ENCODE results near the gene CDH9. TPM values are rescaled to one million over a fixed set of nuclear protein-coding genes. Genes with fewer than 3 reads are reported as not detected.
"Not testable (repeated sequence)": the region's sequence is repeated elsewhere in the genome, so short reads cannot be mapped to it uniquely, and the experiment has no call there.

CDH9 gene
- total RNA-seq, 3 donors from 2014 or later: not detected

GRCh38 chr5:26856238-26856637 is 182.1 kb downstream of the CDH9 start:
- Histone ChIP-seq H3K9me3 (peaks cover 8 to 23% of the 10 kb centered on the region in 2 donors), H3K36me3 (no peaks in the 10 kb centered on the region), H3K4me3 (no peak overlapping the region), H3K27me3 (no peaks in the 10 kb centered on the region), H3K4me1 (no peaks in the 10 kb centered on the region), H3K27ac (no peak overlapping the region)
- intact Hi-C loops (cut with DNase I; ENCODE audit: low total_unique reads): no loop called here
- TF ChIP-seq POLR2A (IDR thresholded peaks at IDR 0.05): no peak
- TF ChIP-seq, protein P1, sequence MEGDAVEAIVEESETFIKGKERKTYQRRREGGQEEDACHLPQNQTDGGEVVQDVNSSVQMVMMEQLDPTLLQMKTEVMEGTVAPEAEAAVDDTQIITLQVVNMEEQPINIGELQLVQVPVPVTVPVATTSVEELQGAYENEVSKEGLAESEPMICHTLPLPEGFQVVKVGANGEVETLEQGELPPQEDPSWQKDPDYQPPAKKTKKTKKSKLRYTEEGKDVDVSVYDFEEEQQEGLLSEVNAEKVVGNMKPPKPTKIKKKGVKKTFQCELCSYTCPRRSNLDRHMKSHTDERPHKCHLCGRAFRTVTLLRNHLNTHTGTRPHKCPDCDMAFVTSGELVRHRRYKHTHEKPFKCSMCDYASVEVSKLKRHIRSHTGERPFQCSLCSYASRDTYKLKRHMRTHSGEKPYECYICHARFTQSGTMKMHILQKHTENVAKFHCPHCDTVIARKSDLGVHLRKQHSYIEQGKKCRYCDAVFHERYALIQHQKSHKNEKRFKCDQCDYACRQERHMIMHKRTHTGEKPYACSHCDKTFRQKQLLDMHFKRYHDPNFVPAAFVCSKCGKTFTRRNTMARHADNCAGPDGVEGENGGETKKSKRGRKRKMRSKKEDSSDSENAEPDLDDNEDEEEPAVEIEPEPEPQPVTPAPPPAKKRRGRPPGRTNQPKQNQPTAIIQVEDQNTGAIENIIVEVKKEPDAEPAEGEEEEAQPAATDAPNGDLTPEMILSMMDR (IDR thresholded peaks at IDR 0.05): no peak
- TF ChIP-seq POLR2AphosphoS5 (IDR thresholded peaks at IDR 0.05): no peak
- no peak for DNase-seq (ENCODE audit: low spot score in 2 of 2)

DNA sequence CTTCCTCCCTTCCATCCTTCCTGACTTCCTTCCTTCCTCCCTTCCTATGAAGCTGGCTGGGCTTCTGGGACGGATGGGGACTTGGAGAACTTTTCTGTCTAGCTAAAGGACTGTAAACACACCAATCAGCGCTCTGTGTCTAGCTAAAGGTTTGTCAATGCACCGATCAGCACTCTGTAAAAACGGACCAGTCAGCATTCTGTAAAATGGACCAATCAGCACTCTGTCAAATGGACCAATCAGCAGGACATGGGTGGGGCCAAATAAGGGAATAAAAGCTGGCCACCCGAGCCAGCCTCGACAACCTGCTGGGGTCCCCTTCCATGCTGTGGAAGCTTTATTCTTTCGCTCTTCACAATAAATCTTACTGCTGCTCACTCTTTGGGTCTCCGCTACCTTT is 185.9 kb downstream of the CDH9 start:
- H3K4me1 ChIP-seq; intact Hi-C loops (cut with DNase I; ENCODE audit: low total_unique reads): not testable (repeated sequence)

DNA sequence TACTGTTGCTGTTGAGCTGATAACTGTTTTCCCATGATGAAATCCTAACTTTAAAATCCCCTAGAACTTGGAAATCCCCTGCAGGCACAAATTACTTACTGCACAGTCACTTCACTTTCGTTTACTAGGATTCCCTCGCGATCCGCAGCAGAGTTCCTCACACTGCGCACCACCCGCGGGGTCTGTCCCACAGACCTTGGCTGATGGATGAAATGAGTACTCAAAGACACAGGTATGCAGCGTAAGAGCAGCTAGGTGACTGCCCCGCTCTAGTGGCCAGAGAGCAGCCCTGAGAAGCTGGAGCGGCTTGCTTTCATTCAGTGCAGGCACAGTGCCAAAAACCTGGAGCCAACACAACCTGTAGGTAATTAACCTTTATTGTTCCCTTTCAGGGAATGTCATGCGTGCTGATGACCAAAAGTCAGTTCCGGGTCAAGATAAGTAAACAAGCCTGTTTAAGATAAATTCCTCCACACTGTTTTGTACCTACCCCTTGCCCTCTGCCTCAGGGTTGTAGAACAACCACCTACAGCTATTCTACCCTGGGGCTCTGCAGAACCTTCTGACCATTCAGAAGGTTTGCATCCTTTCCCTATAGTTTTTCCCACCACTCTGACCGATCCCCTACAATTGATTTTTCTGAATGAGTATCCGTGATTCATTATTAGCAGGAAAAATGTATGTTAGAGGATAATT is 191.2 kb downstream of the CDH9 start:
- no peak for DNase-seq (ENCODE audit: low spot score in 2 of 2)
- H3K36me3 ChIP-seq: no peaks in the 10 kb centered on the region
- intact Hi-C loops (cut with DNase I; ENCODE audit: low total_unique reads): no loop called here
- no peaks in the 10 kb centered on the region for H3K27me3 ChIP-seq
- no peaks in the 10 kb centered on the region for H3K4me1 ChIP-seq
- TF ChIP-seq, protein P1 (IDR thresholded peaks at IDR 0.05): no peak
- no peak for TF ChIP-seq POLR2A (IDR thresholded peaks at IDR 0.05)
- TF ChIP-seq POLR2AphosphoS5 (IDR thresholded peaks at IDR 0.05): no peak
- no peak overlapping the region for H3K4me3 ChIP-seq
- H3K27ac ChIP-seq: no peak overlapping the region
- no peaks in the 10 kb centered on the region for H3K9me3 ChIP-seq

More for the DNA sequence above, 185.9 kb downstream of the CDH9 start:
- H3K9me3 ChIP-seq: peaks cover 8 to 23% of the 10 kb centered on the region in 2 donors
- H3K36me3 ChIP-seq; H3K4me3 ChIP-seq; DNase-seq (ENCODE audit: low spot score in 2 of 2); H3K27me3 ChIP-seq; H3K27ac ChIP-seq: not testable (repeated sequence)

DNA sequence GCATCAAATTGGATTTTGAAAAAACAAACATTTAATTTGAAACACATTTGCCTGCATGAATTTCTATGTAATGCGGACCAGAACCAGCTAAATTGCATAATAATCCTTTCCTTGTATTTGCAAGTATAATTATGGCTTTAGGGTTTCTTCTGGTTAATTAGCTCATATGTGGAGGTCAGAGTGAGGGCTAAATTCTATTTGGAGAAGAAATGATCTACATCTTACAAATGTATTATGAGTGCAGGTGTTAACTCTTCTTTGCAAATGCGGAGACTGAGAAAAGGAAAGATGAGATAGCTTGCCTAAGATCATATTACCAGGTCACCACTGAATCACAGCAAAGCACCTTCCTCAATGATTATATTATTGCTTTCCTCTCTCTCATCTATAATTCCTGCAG is 194.7 kb downstream of the CDH9 start:
- DNase-seq (ENCODE audit: low spot score in 2 of 2): no peak
- H3K4me1 ChIP-seq: no peaks in the 10 kb centered on the region
- no peaks in the 10 kb centered on the region for H3K36me3 ChIP-seq
- no peaks in the 10 kb centered on the region for H3K9me3 ChIP-seq
- no peak overlapping the region for H3K27ac ChIP-seq
- H3K4me3 ChIP-seq: no peak overlapping the region
- intact Hi-C loops (cut with DNase I; ENCODE audit: low total_unique reads): no loop called here
- TF ChIP-seq, protein P1 (IDR thresholded peaks at IDR 0.05): no peak
- TF ChIP-seq POLR2AphosphoS5 (IDR thresholded peaks at IDR 0.05): no peak
- TF ChIP-seq POLR2A (IDR thresholded peaks at IDR 0.05): no peak
- H3K27me3 ChIP-seq: no peaks in the 10 kb centered on the region

- TF ChIP-seq, protein P1 (IDR thresholded peaks at IDR 0.05): no peak
- intact Hi-C loops (cut with DNase I; ENCODE audit: low total_unique reads): no loop called here
- Histone ChIP-seq H3K27ac (no peak overlapping the region), H3K4me3 (no peak overlapping the region), H3K27me3 (no peaks in the 10 kb centered on the region), H3K4me1 (no peaks in the 10 kb centered on the region), H3K9me3 (no peaks in the 10 kb centered on the region), H3K36me3 (no peaks in the 10 kb centered on the region)
- DNase-seq (ENCODE audit: low spot score in 2 of 2): no peak
Measured at GRCh38 chr5:26833596-26833995, 204.8 kb downstream of the CDH9 start.
